HCT116 (cell line): Measurements from ENCODE around the gene NUB1. TPM values are rescaled to one million over a fixed set of nuclear protein-coding genes. Genes with fewer than 3 reads are reported as not detected.

Experiments
- ATAC-seq: fragments of 200-7000 bp; cut with Tn5 transposase; 2 replicates; pipeline ENCODE4 v1.9.1; 2020; ENCODE audit warnings: mild to moderate bottlenecking, moderate library complexity
- BruUV-seq: library from RNA; stranded (reverse); fragments of 400-500 nt; replicated peaks from 2 replicates; lab custom pipeline; 2021; lab: Mats Ljungman, UMichigan
- CTCF ChIA-PET: fragments of 300-600 bp; sonication (Branson Sonifier 250); formaldehyde crosslinking; loops from one replicate; lab custom pipeline; 2021; ENCODE audit warnings: antibody characterized with exemption; lab: Charles Lee
- POLR2A ChIA-PET: fragments of 300-600, 350-600 bp; sonication (Branson Sonifier 250); formaldehyde crosslinking; loops from one replicate; lab custom pipeline; 2021; ENCODE audit warnings: antibody characterized with exemption; lab: Charles Lee
- RAD21 ChIA-PET, 2 experiments: fragments of 300-600 bp; sonication (Branson Sonifier 250); formaldehyde crosslinking; loops; one replicate each; lab custom pipeline; 2023; ENCODE audit warnings: low total read pairs in 2 of 2; ENCODE audit not compliant: uncharacterized antibody in 2 of 2, unreplicated experiment in 2 of 2, low non-redundant PET in 1 of 2; lab: Charles Lee
- DNase-seq: peaks from one replicate; pipeline ENCODE4 v3.0.0-alpha.2; 2010; ENCODE audit warnings: low read depth, low spot score
- H2AFZ ChIP-seq: fragments of 200-600 bp; shearing (Covaris generic), sonication (generic); 2 replicates; pipeline ENCODE4 v1.6.1; 2017; ENCODE audit warnings: low read depth, mixed run types, mixed read lengths, antibody characterized with exemption, low read length; ENCODE audit not compliant: poor library complexity, severe bottlenecking
- H3K27ac ChIP-seq: 2 replicates; pipeline ENCODE4 v1.5.1; 2012; ENCODE audit warnings: low read depth, low read length
- H3K27me3 ChIP-seq: fragments of 200-600 bp; sonication (generic); 2 replicates; pipeline ENCODE4 v1.6.1; 2016; ENCODE audit warnings: mixed run types, low read length, mixed read lengths; ENCODE audit not compliant: insufficient read depth
- H3K36me3 ChIP-seq, 2 experiments: fragments of 200-500 bp in 1 of 2; fragments of 200-600 bp in 1 of 2; sonication (Bioruptor generic) in 1 of 2; sonication (generic) in 1 of 2; 2 replicates each; pipeline versions ENCODE4 v1.5.1 to v1.6.1; 2014 to 2016; ENCODE audit warnings: low read length in 2 of 2, inconsistent platforms in 1 of 2, mixed read lengths in 1 of 2, mixed run types in 1 of 2; ENCODE audit not compliant: insufficient read depth in 2 of 2, control insufficient read depth in 1 of 2
- H3K4me1 ChIP-seq, 2 experiments: fragments of 200-600 bp in 1 of 2; sonication (generic) in 1 of 2; 2 replicates each; pipeline versions ENCODE4 v1.5.1 to v1.6.1; 2012 to 2017; ENCODE audit warnings: low read length in 2 of 2, inconsistent platforms in 1 of 2, mild to moderate bottlenecking in 1 of 2, mixed read lengths in 1 of 2, mixed run types in 1 of 2, moderate library complexity in 1 of 2; ENCODE audit not compliant: insufficient read depth in 2 of 2, control insufficient read depth in 1 of 2
- H3K4me2 ChIP-seq: fragments of 200-600 bp; sonication (generic); 2 replicates; pipeline ENCODE4 v1.6.1; 2017; ENCODE audit warnings: mixed run types, low read length, mixed read lengths
- H3K4me3 ChIP-seq, 2 experiments: fragments of 200-600 bp in 1 of 2; sonication (generic) in 1 of 2; replicated peaks in 1 of 2; 2 replicates each; pipeline ENCODE4 v1.5.1; 2011 to 2016; ENCODE audit warnings: low read length in 2 of 2, control low read depth in 1 of 2, low read depth in 1 of 2, mild to moderate bottlenecking in 1 of 2, mixed read lengths in 1 of 2, mixed run types in 1 of 2
- H3K79me2 ChIP-seq: fragments of 200-600 bp; sonication (generic); 2 replicates; pipeline ENCODE4 v1.6.1; 2017; ENCODE audit warnings: mild to moderate bottlenecking, mixed run types, low read length, moderate library complexity, mixed read lengths; ENCODE audit not compliant: insufficient read depth
- H3K9ac ChIP-seq: fragments of 200-600 bp; sonication (generic); 2 replicates; pipeline ENCODE4 v1.6.1; 2016; ENCODE audit warnings: low read length, mixed read lengths
- H3K9me2 ChIP-seq: fragments of 200-600 bp; sonication (generic), shearing (Covaris generic); 2 replicates; pipeline ENCODE4 v1.6.1; 2017; ENCODE audit warnings: mixed run types, mild to moderate bottlenecking, moderate library complexity; ENCODE audit not compliant: insufficient read depth
- H3K9me3 ChIP-seq, 2 experiments: fragments of 200-500 bp in 1 of 2; fragments of 200-600 bp in 1 of 2; sonication (Bioruptor generic) in 1 of 2; sonication (generic) in 1 of 2; 2 replicates each; pipeline ENCODE4 v1.6.1; 2014 to 2017; ENCODE audit warnings: low read length in 2 of 2, mixed read lengths in 2 of 2, inconsistent platforms in 1 of 2, low read depth in 1 of 2, mild to moderate bottlenecking in 1 of 2, mixed run types in 1 of 2, moderate library complexity in 1 of 2; ENCODE audit not compliant: control insufficient read depth in 1 of 2, insufficient read depth in 1 of 2
- H4K20me1 ChIP-seq: fragments of 200-600 bp; sonication (generic), shearing (Covaris generic); 2 replicates; pipeline ENCODE4 v1.6.1; 2017; ENCODE audit warnings: mixed run types, mild to moderate bottlenecking, moderate library complexity; ENCODE audit not compliant: insufficient read depth
- CEBPB ChIP-seq: IDR thresholded peaks from 2 replicates; pipeline ENCODE4 v1.6.1; 2012; ENCODE audit warnings: low read depth
- CTCF ChIP-seq, 3 experiments: fragments of 200-600 bp in 1 of 3; sonication (generic) in 1 of 3; IDR thresholded peaks in 2 of 3; conservative IDR thresholded peaks in 1 of 3; 2 replicates each; pipeline ENCODE4 v1.5.1; 2012 to 2017; ENCODE audit warnings: low read depth in 2 of 3, low read length in 2 of 3, antibody characterized with exemption in 1 of 3, borderline replicate concordance in 1 of 3, control low read depth in 1 of 3, mild to moderate bottlenecking in 1 of 3, mixed read lengths in 1 of 3, mixed run types in 1 of 3, moderate library complexity in 1 of 3; ENCODE audit not compliant: insufficient read depth in 1 of 3
- EZH2 ChIP-seq: fragments of 200-600 bp; sonication (generic); IDR thresholded peaks from 2 replicates; pipeline ENCODE4 v1.6.1; 2017; ENCODE audit warnings: antibody characterized with exemption, mixed run types
- FOSL1 ChIP-seq: IDR thresholded peaks from 2 replicates; pipeline ENCODE4 v1.6.1; 2012; ENCODE audit warnings: low read depth
- POLR2A ChIP-seq: IDR thresholded peaks from 2 replicates; pipeline ENCODE4 v1.7.0; 2011; ENCODE audit warnings: borderline replicate concordance; ENCODE audit not compliant: insufficient read depth, insufficient read length; ENCODE audit errors: extremely low read depth
- REST ChIP-seq: IDR thresholded peaks from 2 replicates; pipeline ENCODE4 v1.6.1; 2012; ENCODE audit warnings: low read depth
- SP1 ChIP-seq: IDR thresholded peaks from 2 replicates; pipeline ENCODE4 v1.6.1; 2012; ENCODE audit warnings: low read depth
- SRF ChIP-seq: IDR thresholded peaks from 2 replicates; pipeline ENCODE4 v1.6.1; 2012; ENCODE audit warnings: low read depth
- YY1 ChIP-seq: IDR thresholded peaks from 2 replicates; pipeline ENCODE4 v1.6.1; 2011; ENCODE audit warnings: low read length, low read depth, moderate library complexity, mild to moderate bottlenecking; ENCODE audit not compliant: insufficient replicate concordance; ENCODE audit errors: extremely low read depth
- intact Hi-C: fragments of 100-400 bp; cut with micrococcal nuclease; formaldehyde crosslinking; loops from 2 replicates; pipeline ENCODE4 v1.10.0; 2022
- total RNA-seq: library from RNA; stranded (reverse); gene quantifications from one replicate; pipeline ENCODE4 v1.2.1, GENCODE V29; 2021; ENCODE audit not compliant: unreplicated experiment

The NUB1 gene
- total RNA-seq, 1 experiment from 2014 or later: 44.0 TPM

- H3K9ac ChIP-seq: no peak overlapping the region
- ATAC-seq (no peak), DNase-seq (no peak)
- no peaks in the 10 kb centered on the region for H3K27me3 ChIP-seq
- CTCF ChIA-PET: no interaction called here
- no TSS peak for BruUV-seq
- no peaks in the 10 kb centered on the region; a peak in 1 of 4 replicates for H3K36me3 ChIP-seq
- H3K27ac ChIP-seq: no peak overlapping the region
- no peaks in the 10 kb centered on the region for H3K9me2 ChIP-seq
- TF ChIP-seq SP1 (no peak), POLR2A (no peak), CTCF (IDR thresholded peaks at IDR 0.05 in 2 of 3, conservative IDR thresholded peaks at IDR 0.05 in 1 of 3; ENCODE audit: borderline replicate concordance in 1 of 3, insufficient read depth in 1 of 3, low read depth in 2 of 3, low read length in 2 of 3) (no peak), FOSL1 (no peak), EZH2 (no peak)
- H4K20me1 ChIP-seq: no peaks in the 10 kb centered on the region
- H2AFZ ChIP-seq: no peak overlapping the region
- no peaks in the 10 kb centered on the region for H3K4me1 ChIP-seq
- RAD21 ChIA-PET: no interaction called here
- intact Hi-C loops: no loop called here
- no peaks in the 10 kb centered on the region for H3K9me3 ChIP-seq
- no peaks in the 10 kb centered on the region for H3K79me2 ChIP-seq
- no peak overlapping the region for H3K4me2 ChIP-seq
- POLR2A ChIA-PET: no interaction called here
- no peak overlapping the region for H3K4me3 ChIP-seq
Observed at GRCh38 chr7:151375530-151376217, 34.1 kb downstream of the NUB1 start.

- no peaks in the 10 kb centered on the region for H3K79me2 ChIP-seq
- no peaks in the 10 kb centered on the region for H3K9me2 ChIP-seq
- intact Hi-C loops: no loop called here
- H3K36me3 ChIP-seq: no peaks in the 10 kb centered on the region; a peak in 1 of 4 replicates
- H3K9me3 ChIP-seq: no peaks in the 10 kb centered on the region
- no peaks in the 10 kb centered on the region for H3K4me1 ChIP-seq
- BruUV-seq: no TSS peak
- RAD21 ChIA-PET: no interaction called here
- no peak overlapping the region for H3K4me2 ChIP-seq
- no peak overlapping the region for H3K4me3 ChIP-seq
- CTCF ChIA-PET: no interaction called here
- no peak for ATAC-seq
- no peaks in the 10 kb centered on the region for H4K20me1 ChIP-seq
- H3K27ac ChIP-seq: no peak overlapping the region
- DNase-seq: no peak
- POLR2A ChIA-PET: no interaction called here
- H3K27me3 ChIP-seq: no peaks in the 10 kb centered on the region
- no peak overlapping the region for H2AFZ ChIP-seq
- H3K9ac ChIP-seq: no peak overlapping the region
- no peak for TF ChIP-seq REST
- no peak for TF ChIP-seq CTCF (IDR thresholded peaks at IDR 0.05 in 2 of 3, conservative IDR thresholded peaks at IDR 0.05 in 1 of 3; ENCODE audit: borderline replicate concordance in 1 of 3, insufficient read depth in 1 of 3, low read depth in 2 of 3, low read length in 2 of 3)
- TF ChIP-seq YY1: no peak
- TF ChIP-seq CEBPB: no peak
- no peak for TF ChIP-seq EZH2
- TF ChIP-seq SRF: no peak
Observed at GRCh38 chr7:151376218-151376902, 34.7 kb downstream of the NUB1 start.
